Stomach (tissue), 9 donors: ENCODE results near the gene WBP2. TPM values are rescaled to one million over a fixed set of nuclear protein-coding genes. Genes with fewer than 3 reads are reported as not detected.

Experiments
- DNase-seq, 2 donors: peaks; one replicate each; pipeline versions ENCODE4 v3.0.0 to v3.0.0-alpha.2; 2013 to 2019
- H3K27ac ChIP-seq, 5 donors: fragments of 200-600 bp in 4 of 5; sonication (generic) in 4 of 5; one replicate each; pipeline ENCODE4 v1.5.1; 2013 to 2019; ENCODE audit warnings: mild to moderate bottlenecking in 1 of 5, moderate library complexity in 1 of 5
- H3K27me3 ChIP-seq, 3 donors: fragments of 200-600 bp; sonication (generic); one replicate each; pipeline ENCODE4 v1.5.1; 2017 to 2019; ENCODE audit warnings: mixed run types in 1 of 3
- H3K36me3 ChIP-seq, 4 donors: fragments of 200-600 bp; sonication (generic); 1 replicate in 3 of 4; 2 replicates in 1 of 4; pipeline ENCODE4 v1.5.1; 2016 to 2019
- H3K4me1 ChIP-seq, 4 donors: fragments of 200-600 bp; sonication (generic); one replicate each; pipeline ENCODE4 v1.5.1; 2016 to 2019
- H3K4me3 ChIP-seq, 4 donors: fragments of 200-600 bp; sonication (generic) in 3 of 4; one replicate each; pipeline ENCODE4 v1.5.1; 2016 to 2019; ENCODE audit warnings: mild to moderate bottlenecking in 1 of 4
- H3K9me3 ChIP-seq, 4 donors: fragments of 200-600 bp; sonication (generic); one replicate each; pipeline ENCODE4 v1.5.1; 2016 to 2019
- CTCF ChIP-seq, 7 experiments: fragments of 450-650 bp in 4 of 7; fragments of 200-600 bp in 3 of 7; sonication (generic) in 3 of 7; IDR thresholded peaks; one replicate each; pipeline ENCODE4 v1.5.1; 2016 to 2019; ENCODE audit warnings: antibody characterized with exemption in 7 of 7, control low read depth in 2 of 7, mild to moderate bottlenecking in 1 of 7
- EP300 ChIP-seq: sonication (generic); formaldehyde crosslinking; IDR thresholded peaks from one replicate; pipeline ENCODE4 v1.6.1; 2017; ENCODE audit warnings: antibody characterized with exemption
- POLR2A ChIP-seq, 4 donors: fragments of 450-650 bp; IDR thresholded peaks; one replicate each; pipeline ENCODE4 v1.6.1; 2016; ENCODE audit warnings: antibody characterized with exemption in 4 of 4, control low read depth in 2 of 4, mild to moderate bottlenecking in 1 of 4, moderate library complexity in 1 of 4
- POLR2AphosphoS5 ChIP-seq, 3 donors: sonication (generic); formaldehyde crosslinking; IDR thresholded peaks; one replicate each; pipeline ENCODE4 v1.6.1; 2016; ENCODE audit warnings: antibody characterized with exemption in 3 of 3
- WGBS, 5 donors: extraction: QIAGEN DNeasy Blood & Tissue Kit in 3 of 5; methylation state at CpG; one replicate each; pipeline versions ENCODE4 v1.1.5 to v1.1.7; 2013 to 2018; 5-methylcytosine and 5-hydroxymethylcytosine counted together
- intact Hi-C: fragments of 100-400 bp; cut with DNase I; formaldehyde crosslinking; loops from one replicate; pipeline ENCODE4 v1.15.1; 2023; ENCODE audit warnings: low total_unique reads
- polyA plus RNA-seq, 3 donors: library from polyadenylated mRNA; stranded (reverse); fragments of 200-250 nt; gene quantifications; one replicate each; pipeline ENCODE4 v1.2.3, GENCODE V29; 2013
- total RNA-seq, 5 donors: library from RNA; depleted of rRNA; stranded (reverse); fragments of >200 nt; gene quantifications; one replicate each; pipeline versions ENCODE4 v1.1.0 to v1.2.3, GENCODE V29; 2014 to 2016
- donor health status: healthy with polysubstance abuse.
- donor health status: Bipolar disorder and iron deficiency.
- donor health status: healthy.

The WBP2 gene
- total and polyA plus RNA-seq, 8 donors = 28.6 to 122 (median 72.5) TPM

DNA sequence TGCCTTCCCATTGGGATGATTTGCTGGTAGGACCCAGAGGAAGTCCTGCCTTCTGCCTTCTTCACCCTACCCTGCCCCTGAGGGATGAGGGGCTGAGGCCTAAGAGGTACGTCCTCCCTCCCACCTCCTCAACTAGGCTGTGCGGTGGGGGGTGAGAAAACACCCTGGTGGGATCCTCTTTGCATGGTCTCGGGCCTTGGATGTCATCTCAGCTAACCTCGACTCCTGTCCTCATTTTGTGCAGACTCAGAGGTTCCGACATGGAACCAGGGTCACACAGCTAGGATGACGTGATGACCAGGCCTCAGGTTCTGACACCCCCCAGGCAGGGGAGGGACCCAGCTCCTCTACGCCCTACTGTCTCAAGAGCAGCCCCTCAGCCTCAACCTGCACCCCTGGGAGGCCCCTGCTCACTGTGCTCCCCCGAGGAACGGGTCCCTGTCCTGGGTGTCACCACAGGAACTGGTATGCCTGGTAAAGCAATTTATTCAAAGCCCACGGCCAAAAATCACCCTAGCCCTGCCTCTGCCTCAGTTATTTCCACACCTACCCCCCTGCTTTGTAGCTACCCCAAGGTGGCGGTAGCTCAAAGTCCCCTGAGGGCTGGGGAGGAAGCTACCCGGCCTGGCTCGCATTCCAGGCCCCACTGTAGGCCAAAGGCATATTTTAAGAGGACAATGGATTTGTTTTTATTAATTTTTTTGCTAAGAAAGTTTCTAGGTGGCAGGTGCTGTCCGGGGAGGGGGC is 28.4 kb downstream of the WBP2 start:
- 70 to 80% (median 77%) methylated on average over 14 of the region's 14 CpGs for WGBS, 5 donors
- DNase-seq = no peak
- Histone ChIP-seq H3K27me3 (no peaks in the 10 kb centered on the region), H3K4me3 (no peak overlapping the region), H3K36me3 (peaks cover 29 to 88% (median 74%) of the 10 kb centered on the region in 4 donors), H3K27ac (peak overlapping the region in 4 of 5 donors; percentile 69 to 79 (median 74)), H3K4me1 (peaks cover 23 to 48% (median 34%) of the 10 kb centered on the region in 4 donors), H3K9me3 (no peaks in the 10 kb centered on the region)
- no peak for TF ChIP-seq CTCF (IDR thresholded peaks at IDR 0.05)
- TF ChIP-seq EP300 = no peak
- no peak for TF ChIP-seq POLR2AphosphoS5 (IDR thresholded peaks at IDR 0.05)
- no peak for TF ChIP-seq POLR2A (IDR thresholded peaks at IDR 0.05)
- intact Hi-C loops = no loop called here

DNA sequence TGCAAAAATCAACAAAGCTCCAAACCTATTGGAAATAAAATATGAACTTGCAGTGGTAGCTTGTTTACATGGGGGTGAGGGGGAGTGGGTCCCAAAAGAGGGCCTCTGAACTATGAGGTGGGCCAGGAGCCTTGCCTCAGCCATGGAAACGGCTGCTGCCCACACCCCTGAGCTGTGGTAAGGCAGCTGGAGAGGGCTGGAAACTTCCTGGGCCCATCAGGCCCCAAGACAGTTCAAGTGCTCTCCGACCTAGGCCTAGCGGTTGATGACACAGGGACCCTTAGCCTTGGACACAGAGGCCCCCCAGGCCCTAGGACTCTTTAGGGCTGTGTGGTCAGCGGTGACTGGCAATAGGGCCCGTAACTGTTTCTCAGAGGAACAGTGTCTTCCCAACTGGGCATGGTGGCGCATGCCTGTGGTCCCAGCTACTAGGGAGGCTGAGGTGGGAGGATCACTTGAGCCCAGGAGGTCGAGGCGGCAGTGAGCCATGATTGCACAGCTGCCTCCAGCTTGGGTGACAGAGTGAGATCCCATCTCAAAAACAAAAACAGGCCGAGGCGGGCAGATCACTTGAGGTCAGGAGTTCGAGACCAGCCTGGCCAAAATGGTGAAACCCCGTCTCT is 29.3 kb downstream of the WBP2 start:
- TF ChIP-seq POLR2AphosphoS5 (IDR thresholded peaks at IDR 0.05) (no peak), CTCF (IDR thresholded peaks at IDR 0.05) (no peak), EP300 (no peak), POLR2A (IDR thresholded peaks at IDR 0.05) (no peak)
- intact Hi-C loops = no loop called here
- H3K4me1 ChIP-seq = peaks cover 23 to 47% (median 41%) of the 10 kb centered on the region in 4 donors
- peak overlapping the region in 2 of 5 donors; percentile 46 to 69 for H3K27ac ChIP-seq
- peaks cover 32 to 88% (median 76%) of the 10 kb centered on the region in 4 donors for H3K36me3 ChIP-seq
- H3K27me3 ChIP-seq = no peaks in the 10 kb centered on the region
- H3K9me3 ChIP-seq = no peaks in the 10 kb centered on the region
- H3K4me3 ChIP-seq = no peak overlapping the region
- no peak for DNase-seq
- WGBS, 5 donors = 85 to 93% (median 85%) methylated on average over 7 to 12 of the region's 12 CpGs

GRCh38 chr17:75825149-75825552 is 30.0 kb downstream of the WBP2 start:
- no peaks in the 10 kb centered on the region for H3K9me3 ChIP-seq
- H3K36me3 ChIP-seq = peaks cover 34 to 88% (median 76%) of the 10 kb centered on the region in 4 donors
- H3K27ac ChIP-seq = peak overlapping the region in 2 of 5 donors; percentile 35 to 56
- intact Hi-C loops = no loop called here
- TF ChIP-seq POLR2A (IDR thresholded peaks at IDR 0.05) (no peak), EP300 (no peak), CTCF (IDR thresholded peaks at IDR 0.05) (no peak), POLR2AphosphoS5 (IDR thresholded peaks at IDR 0.05) (no peak)
- no peak overlapping the region for H3K4me3 ChIP-seq
- DNase-seq = peak in 1 of 2 donors; percentile 62
- H3K27me3 ChIP-seq = no peaks in the 10 kb centered on the region
- peaks cover 23 to 47% (median 41%) of the 10 kb centered on the region in 4 donors for H3K4me1 ChIP-seq
- 85 to 92% (median 90%) methylated on average over 2 to 13 of the region's 13 CpGs for WGBS, 5 donors

DNA sequence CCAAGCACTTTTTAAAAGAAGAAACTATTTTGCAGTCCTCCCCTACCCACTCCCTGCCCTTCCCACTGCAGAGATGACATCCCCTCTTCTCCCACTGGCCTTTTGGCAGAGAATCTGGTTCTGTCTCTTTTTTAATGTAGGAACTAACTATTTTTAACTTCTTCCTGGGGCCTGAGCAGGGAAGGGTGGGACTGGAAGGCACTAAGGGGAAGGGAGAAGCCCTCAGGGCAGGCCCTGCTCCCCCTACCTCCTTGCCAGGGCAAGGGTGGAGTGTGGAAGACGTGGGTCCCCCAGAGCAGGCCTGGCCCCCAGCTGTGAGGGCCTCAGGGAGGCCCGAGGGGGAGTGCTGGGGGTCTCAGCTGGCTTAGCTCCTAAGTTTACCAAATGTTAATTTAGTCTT is 30.5 kb downstream of the WBP2 start:
- H3K4me1 ChIP-seq = peaks cover 23 to 47% (median 41%) of the 10 kb centered on the region in 4 donors
- H3K9me3 ChIP-seq = no peaks in the 10 kb centered on the region
- DNase-seq = peak in 1 of 2 donors; percentile 69
- WGBS, 5 donors = 43 to 64% (median 55%) methylated on average over 2 of the region's 2 CpGs
- H3K36me3 ChIP-seq = peaks cover 34 to 88% (median 76%) of the 10 kb centered on the region in 4 donors
- TF ChIP-seq CTCF (IDR thresholded peaks at IDR 0.05) (no peak), POLR2AphosphoS5 (IDR thresholded peaks at IDR 0.05) (no peak), EP300 (no peak), POLR2A (IDR thresholded peaks at IDR 0.05) (no peak)
- intact Hi-C loops = no loop called here
- no peak overlapping the region for H3K4me3 ChIP-seq
- no peaks in the 10 kb centered on the region for H3K27me3 ChIP-seq
- H3K27ac ChIP-seq = peak overlapping the region in 2 of 5 donors; percentile 35 to 56
